Adrenal gland (tissue), 12 donors: ENCODE data around the gene ACACB. TPM values are rescaled to one million over a fixed set of nuclear protein-coding genes. Genes with fewer than 3 reads are reported as not detected.
A peak's percentile ranks its signal among the peaks of the same experiment; 100 is the strongest.

Source experiments
- DNase-seq, 7 donors: peaks; one replicate each; pipeline ENCODE4 v3.0.0-alpha.2; 2019 to 2020
- H3K27ac ChIP-seq, 5 donors: fragments of 200-600 bp; sonication (generic) in 4 of 5; 1 replicate in 3 of 5; 2 replicates in 2 of 5; pipeline versions ENCODE4 v1.5.1 to v1.8.0; 2016 to 2020; ENCODE audit warnings: mild to moderate bottlenecking in 1 of 5
- H3K27me3 ChIP-seq: fragments of 200-600 bp; 2 replicates; pipeline ENCODE4 v1.8.0; 2021
- H3K36me3 ChIP-seq, 2 donors: fragments of 200-600 bp; replicated peaks in 1 of 2; 1 replicate in 1 of 2; 2 replicates in 1 of 2; pipeline versions ENCODE4 v1.5.1 to v1.8.0; 2018 to 2022
- H3K4me1 ChIP-seq, 2 donors: fragments of 200-600 bp; replicated peaks in 1 of 2; 1 replicate in 1 of 2; 2 replicates in 1 of 2; pipeline versions ENCODE4 v1.5.1 to v1.8.0; 2018 to 2021
- H3K4me3 ChIP-seq, 4 donors: fragments of 200-600 bp; sonication (generic) in 3 of 4; one replicate each; pipeline ENCODE4 v1.5.1; 2016 to 2018
- H3K9me3 ChIP-seq, 3 donors: fragments of 200-600 bp; sonication (generic) in 1 of 3; replicated peaks in 1 of 3; 1 replicate in 2 of 3; 2 replicates in 1 of 3; pipeline versions ENCODE4 v1.5.1 to v1.8.0; 2016 to 2021
- POLR2A ChIP-seq, 2 donors: fragments of 450-650 bp; IDR thresholded peaks; one replicate each; pipeline ENCODE4 v1.6.1; 2017; ENCODE audit warnings: antibody characterized with exemption in 2 of 2, mild to moderate bottlenecking in 2 of 2, moderate library complexity in 1 of 2
- WGBS, 4 donors: extraction: QIAGEN DNeasy Blood & Tissue Kit in 2 of 4; methylation state at CpG; one replicate each; pipeline versions ENCODE4 v1.1.5 to v1.1.7; 2013 to 2017; 5-methylcytosine and 5-hydroxymethylcytosine counted together
- intact Hi-C, 2 donors: fragments of 100-400 bp; cut with DNase I; formaldehyde crosslinking; loops; one replicate each; pipeline versions ENCODE4 v1.14.1 to v1.15.0; 2022 to 2023
- polyA plus RNA-seq, 3 donors: library from polyadenylated mRNA; stranded (reverse); fragments of 200-250 nt in 2 of 3; fragments of 350-450 nt in 1 of 3; fragmentation: Illumina TruSeq in 1 of 3; extraction: RNeasy Lipid Tissue Mini Kit (QIAGEN cat#74804) in 1 of 3; gene quantifications; one replicate each; pipeline ENCODE4 v1.2.3, GENCODE V29; 2013 to 2014
- total RNA-seq, 9 donors: library from RNA; depleted of rRNA in 4 of 9; stranded (reverse); fragments of >200 nt in 4 of 9; fragments of 120-200 nt in 1 of 9; fragmentation: NEBNext Ultra II Directional in 1 of 9; extraction: Animal tissue kit (Norgen Biotek cat#: 25700) in 1 of 9; gene quantifications; one replicate each; pipeline versions ENCODE4 v1.1.0 to v1.2.4, GENCODE V29; 2013 to 2023
- TF ChIP-seq, protein P1 (sequence below), 6 experiments: fragments of 450-650 bp in 4 of 6; fragments of 200-600 bp in 2 of 6; sonication (generic) in 1 of 6; IDR thresholded peaks; 1 replicate in 5 of 6; 2 replicates in 1 of 6; pipeline versions ENCODE4 v1.5.1 to v1.8.0; 2016 to 2021; ENCODE audit warnings: antibody characterized with exemption in 6 of 6, mild to moderate bottlenecking in 2 of 6, moderate library complexity in 1 of 6
- donor health status: healthy with polysubstance abuse.
- donor health status: Bipolar disorder and iron deficiency.
- donor health status: DM: yes; HTN: yes; CAD: no.
- donor health status: DM: no; HTN: no; CAD: no.
- donor health status: DM: no; HTN: no; CAD: no.
- donor health status: DM: yes; HTN: yes; CAD: no.

ACACB gene
- total and polyA plus RNA-seq, 12 donors, result 35.5 to 143 (median 65.7) TPM

DNA sequence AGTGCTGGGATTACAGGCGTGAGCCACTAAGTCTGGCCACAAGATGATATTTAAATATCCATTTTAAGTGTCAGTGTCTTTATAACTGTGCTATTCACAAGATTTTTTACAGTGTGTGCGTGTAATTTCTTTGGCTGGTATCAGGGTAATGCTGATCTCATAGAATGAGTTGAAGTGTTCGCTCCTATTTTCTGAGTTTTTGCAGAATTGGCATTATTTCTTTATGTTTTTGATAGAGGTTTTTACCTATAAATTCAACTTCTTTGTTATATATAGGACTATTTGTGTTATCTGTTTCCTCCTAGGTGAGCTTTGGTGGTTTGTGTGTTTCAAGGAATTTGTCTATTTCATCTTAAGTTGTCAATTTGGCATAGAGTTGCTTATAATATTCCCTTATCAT lies 147.1 kb downstream of the ACACB start:
- intact Hi-C loops, result no loop called here
- no peak for TF ChIP-seq POLR2A (IDR thresholded peaks at IDR 0.05)
- TF ChIP-seq, protein P1, sequence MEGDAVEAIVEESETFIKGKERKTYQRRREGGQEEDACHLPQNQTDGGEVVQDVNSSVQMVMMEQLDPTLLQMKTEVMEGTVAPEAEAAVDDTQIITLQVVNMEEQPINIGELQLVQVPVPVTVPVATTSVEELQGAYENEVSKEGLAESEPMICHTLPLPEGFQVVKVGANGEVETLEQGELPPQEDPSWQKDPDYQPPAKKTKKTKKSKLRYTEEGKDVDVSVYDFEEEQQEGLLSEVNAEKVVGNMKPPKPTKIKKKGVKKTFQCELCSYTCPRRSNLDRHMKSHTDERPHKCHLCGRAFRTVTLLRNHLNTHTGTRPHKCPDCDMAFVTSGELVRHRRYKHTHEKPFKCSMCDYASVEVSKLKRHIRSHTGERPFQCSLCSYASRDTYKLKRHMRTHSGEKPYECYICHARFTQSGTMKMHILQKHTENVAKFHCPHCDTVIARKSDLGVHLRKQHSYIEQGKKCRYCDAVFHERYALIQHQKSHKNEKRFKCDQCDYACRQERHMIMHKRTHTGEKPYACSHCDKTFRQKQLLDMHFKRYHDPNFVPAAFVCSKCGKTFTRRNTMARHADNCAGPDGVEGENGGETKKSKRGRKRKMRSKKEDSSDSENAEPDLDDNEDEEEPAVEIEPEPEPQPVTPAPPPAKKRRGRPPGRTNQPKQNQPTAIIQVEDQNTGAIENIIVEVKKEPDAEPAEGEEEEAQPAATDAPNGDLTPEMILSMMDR (IDR thresholded peaks at IDR 0.05), result no peak

DNA sequence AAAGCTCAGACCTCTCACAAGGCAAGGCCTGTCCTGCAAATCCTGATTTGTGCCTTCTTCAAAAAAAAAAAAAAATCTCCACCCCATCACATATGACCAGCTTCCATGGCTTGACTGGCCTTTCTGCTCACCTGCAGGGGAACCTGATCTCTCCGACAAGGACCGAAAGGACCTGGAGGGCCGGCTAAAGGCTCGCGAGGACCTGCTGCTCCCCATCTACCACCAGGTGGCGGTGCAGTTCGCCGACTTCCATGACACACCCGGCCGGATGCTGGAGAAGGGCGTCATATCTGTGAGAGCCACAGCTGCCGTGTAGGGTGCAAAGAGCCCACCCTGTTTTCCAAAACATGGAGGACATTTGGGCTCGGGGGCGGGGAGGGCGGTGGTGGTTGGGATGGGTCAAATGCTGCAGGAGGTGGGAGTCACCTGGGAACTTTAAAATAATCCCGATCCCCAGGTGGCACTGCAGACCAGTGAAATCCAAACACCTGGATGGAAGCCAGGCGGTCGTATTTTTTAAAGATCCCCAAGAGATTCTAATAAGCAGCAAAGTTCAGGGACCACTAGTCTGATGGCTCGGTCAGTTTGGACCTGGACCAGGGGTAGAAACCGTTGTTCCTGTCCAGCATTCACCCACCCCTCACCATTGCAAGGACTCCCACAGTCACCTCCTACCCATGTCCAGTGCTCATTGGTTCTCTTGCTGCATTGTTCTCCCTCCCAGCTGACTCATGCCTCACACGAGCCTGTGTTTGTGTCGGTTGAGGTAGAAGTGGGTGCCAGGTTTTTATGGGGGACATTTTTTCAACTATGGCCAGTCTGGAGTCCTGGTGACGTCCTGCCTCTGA lies 147.9 kb downstream of the ACACB start:
- Histone ChIP-seq H3K4me1 (no peaks in the 10 kb centered on the region), H3K27ac (peak overlapping the region in 2 of 5 donors; percentile 34 to 65), H3K27me3 (no peaks in the 10 kb centered on the region), H3K4me3 (no peak overlapping the region), H3K9me3 (no peaks in the 10 kb centered on the region), H3K36me3 (peaks cover 0 to 59% of the 10 kb centered on the region in 2 donors)
- intact Hi-C loops, result loop anchor here in 1 of 2 donors (2.0 kb wide), 2 partner anchors 120 to 128 kb away; no protein-coding TSS in a partner anchor
- peak; percentile 73 to 91 (median 80) for DNase-seq
- no peak for TF ChIP-seq POLR2A (IDR thresholded peaks at IDR 0.05)
- TF ChIP-seq, protein P1 (IDR thresholded peaks at IDR 0.05), result peak; percentile 68 to 82 (median 72)
- 44 to 49% (median 47%) methylated on average over 19 to 23 of the region's 23 CpGs for WGBS, 4 donors

More for the DNA sequence above, 147.1 kb downstream of the ACACB start:
- Histone ChIP-seq H3K4me3 (no peak overlapping the region), H3K27ac (no peak overlapping the region), H3K27me3 (no peaks in the 10 kb centered on the region), H3K4me1 (no peaks in the 10 kb centered on the region), H3K36me3 (peaks cover 0 to 66% of the 10 kb centered on the region in 2 donors), H3K9me3 (no peaks in the 10 kb centered on the region)
- 95 to 99% (median 98%) methylated on average over 3 of the region's 3 CpGs for WGBS, 4 donors
- DNase-seq, result no peak

GRCh38 chr12:109264943-109265650 lies 148.7 kb downstream of the ACACB start:
- no peaks in the 10 kb centered on the region for H3K9me3 ChIP-seq
- H3K4me1 ChIP-seq, result no peaks in the 10 kb centered on the region
- H3K27ac ChIP-seq, result peak overlapping the region in 2 of 5 donors; percentile 29 to 34
- intact Hi-C loops, result loop anchor here (2.0 to 5.0 kb wide), 3 partner anchors 117 to 128 kb away; no protein-coding TSS in a partner anchor
- peaks cover 0 to 55% of the 10 kb centered on the region in 2 donors for H3K36me3 ChIP-seq
- no peaks in the 10 kb centered on the region for H3K27me3 ChIP-seq
- H3K4me3 ChIP-seq, result no peak overlapping the region
- peak in 3 of 7 donors; percentile 9 to 35 (median 17) for DNase-seq
- 80 to 90% (median 84%) methylated on average over 15 to 27 of the region's 27 CpGs for WGBS, 4 donors
- TF ChIP-seq POLR2A (IDR thresholded peaks at IDR 0.05), result no peak
- TF ChIP-seq, protein P1 (IDR thresholded peaks at IDR 0.05), result no peak
